ENCODE results near the gene LUZP2.

LUZP2 gene

DNA sequence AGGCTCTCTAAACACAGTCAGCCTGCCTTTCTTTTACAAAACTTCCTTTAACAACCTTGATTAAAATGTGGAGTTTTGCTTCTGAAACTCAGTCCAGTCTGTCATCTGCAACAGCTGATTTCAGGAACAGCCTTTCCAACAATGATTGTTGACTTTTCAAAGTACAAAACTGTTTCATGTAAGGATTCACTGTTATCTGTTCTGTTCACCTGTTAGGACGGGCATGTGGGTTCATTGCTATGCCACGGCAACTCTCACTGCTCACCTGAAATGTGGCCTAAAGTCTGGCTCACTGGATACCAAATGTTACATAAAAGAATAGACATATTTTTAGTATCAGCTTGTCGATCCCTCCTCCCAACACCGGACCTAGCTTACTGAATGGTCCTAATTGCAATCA is 242.8 kb downstream of the LUZP2 start:
- DNase-seq: no peak
- TF ChIP-seq POLR2A (IDR thresholded peaks at IDR 0.05; ENCODE audit: low read length) (no peak), GATA1 (IDR thresholded peaks at IDR 0.05; ENCODE audit: low read depth, low read length) (no peak)

DNA sequence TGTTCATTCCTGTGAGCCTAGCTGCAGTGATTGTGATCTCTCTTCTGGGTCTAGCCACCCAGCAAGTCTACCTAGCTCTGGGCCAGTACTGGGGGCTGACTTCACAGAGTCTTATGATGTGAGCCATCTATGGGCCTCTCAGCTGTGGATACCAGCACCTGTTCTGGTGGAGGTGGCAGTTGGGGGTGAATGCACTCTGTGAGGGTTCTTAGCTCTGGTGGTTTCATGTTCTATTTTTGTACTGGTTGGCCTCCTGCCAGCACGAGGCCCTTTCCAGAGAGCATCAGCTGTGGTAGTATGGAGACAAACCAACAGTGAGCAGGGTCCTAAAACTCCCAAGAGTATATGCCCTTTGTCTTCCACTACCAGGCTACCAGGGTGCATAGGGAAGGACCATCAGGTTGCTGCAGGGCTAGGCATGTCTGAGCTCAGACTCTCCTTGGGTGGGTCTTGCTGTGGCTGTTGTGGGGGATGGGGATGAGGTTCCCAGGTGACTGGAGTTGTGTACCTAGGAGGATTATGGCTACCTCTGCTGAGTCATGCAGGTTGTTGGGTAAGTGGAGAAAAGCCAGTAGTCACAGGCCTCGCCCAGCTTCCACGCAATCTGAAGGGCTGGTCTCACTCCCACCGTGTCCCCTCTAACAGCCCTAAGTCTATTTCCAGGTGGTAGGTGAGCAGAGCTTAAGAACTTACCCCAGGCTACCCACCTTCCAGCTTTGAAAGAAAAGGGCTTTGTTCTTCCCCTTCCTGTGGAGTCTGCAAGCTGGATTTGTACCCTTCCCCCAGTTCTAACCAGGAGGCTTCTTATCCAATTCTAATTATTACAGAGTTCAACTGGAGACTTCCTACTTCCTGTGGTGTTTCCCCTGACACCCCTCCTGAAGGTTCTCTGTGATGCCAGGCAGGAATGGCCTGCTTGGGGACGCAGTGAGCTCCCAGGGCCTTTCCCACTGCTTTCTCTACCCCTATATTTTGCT is 250.7 kb downstream of the LUZP2 start:
- no peak for DNase-seq
- TF ChIP-seq POLR2A (IDR thresholded peaks at IDR 0.05; ENCODE audit: low read length) (no peak), GATA1 (IDR thresholded peaks at IDR 0.05; ENCODE audit: low read depth, low read length) (no peak)

DNA sequence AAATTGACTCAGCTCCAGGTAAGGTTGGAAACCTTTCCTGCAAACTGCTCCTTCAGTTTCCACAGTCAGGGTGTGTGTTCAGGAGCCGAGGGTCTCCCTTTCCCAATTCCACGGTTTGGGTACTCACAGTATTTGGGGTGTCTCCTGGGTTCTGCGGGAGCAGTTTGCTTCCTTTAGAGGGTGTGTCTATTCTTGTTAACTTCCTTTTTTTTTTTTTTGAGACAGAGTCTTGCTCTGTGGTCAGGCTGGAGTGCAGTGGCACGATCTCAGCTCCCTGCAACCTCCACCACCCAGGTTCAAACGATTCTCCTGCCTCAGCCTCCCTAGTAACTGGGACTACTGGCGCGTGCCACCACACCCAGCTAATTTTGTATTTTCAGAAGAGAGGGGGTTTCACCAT is 251.4 kb downstream of the LUZP2 start:
- DNase-seq: no peak
- TF ChIP-seq GATA1 (IDR thresholded peaks at IDR 0.05; ENCODE audit: low read depth, low read length): no peak
- no peak for TF ChIP-seq POLR2A (IDR thresholded peaks at IDR 0.05; ENCODE audit: low read length)

DNA sequence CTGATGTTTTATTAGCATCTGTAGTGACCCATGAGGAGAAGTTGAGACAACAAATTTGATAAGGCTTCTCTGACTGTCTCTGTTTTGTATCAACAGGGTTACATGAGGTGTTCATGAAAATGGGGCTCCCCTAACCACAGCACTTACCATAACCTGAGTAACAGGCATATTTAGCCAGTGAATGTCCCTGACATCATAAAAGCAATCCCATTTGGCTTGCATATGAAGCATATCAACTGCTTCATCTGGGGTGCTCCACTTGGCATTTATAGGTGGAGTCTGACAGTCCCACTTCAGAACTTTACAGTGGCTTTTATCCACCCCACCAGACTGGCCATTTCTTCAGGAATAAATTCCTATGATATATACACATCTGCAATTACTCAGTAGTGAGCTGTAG is 257.6 kb downstream of the LUZP2 start:
- TF ChIP-seq POLR2A (IDR thresholded peaks at IDR 0.05; ENCODE audit: low read length): no peak
- TF ChIP-seq GATA1 (IDR thresholded peaks at IDR 0.05; ENCODE audit: low read depth, low read length): no peak
- no peak for DNase-seq

DNA sequence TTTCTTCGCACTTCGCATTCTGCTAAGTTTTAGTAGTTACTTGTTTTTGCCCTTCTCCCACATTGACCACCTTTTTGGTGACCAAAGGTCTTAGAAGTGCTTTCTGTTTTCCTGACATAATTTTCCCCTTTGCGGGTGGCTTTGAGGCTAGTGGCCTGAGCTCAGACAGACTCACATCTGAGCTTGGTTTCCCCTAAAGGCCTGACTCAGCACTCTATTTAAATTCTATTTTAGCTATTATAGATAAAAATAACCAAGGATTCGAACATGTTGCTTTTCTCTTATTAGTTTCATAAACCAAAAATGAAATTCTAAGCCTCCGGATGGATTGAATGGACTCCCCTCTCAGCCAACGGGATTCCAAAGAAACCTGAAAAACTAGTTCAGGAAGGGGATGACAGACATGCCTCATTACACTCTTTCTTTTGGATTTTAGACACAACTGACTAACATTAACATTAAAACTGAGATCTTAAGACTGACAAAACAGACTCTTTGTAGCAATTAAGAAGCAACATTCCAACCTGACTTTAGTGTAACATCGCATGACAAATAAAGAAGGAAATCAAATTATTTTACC is 258.5 kb downstream of the LUZP2 start:
- TF ChIP-seq GATA1 (IDR thresholded peaks at IDR 0.05; ENCODE audit: low read depth, low read length) (no peak), POLR2A (IDR thresholded peaks at IDR 0.05; ENCODE audit: low read length) (no peak)
- DNase-seq: no peak

DNA sequence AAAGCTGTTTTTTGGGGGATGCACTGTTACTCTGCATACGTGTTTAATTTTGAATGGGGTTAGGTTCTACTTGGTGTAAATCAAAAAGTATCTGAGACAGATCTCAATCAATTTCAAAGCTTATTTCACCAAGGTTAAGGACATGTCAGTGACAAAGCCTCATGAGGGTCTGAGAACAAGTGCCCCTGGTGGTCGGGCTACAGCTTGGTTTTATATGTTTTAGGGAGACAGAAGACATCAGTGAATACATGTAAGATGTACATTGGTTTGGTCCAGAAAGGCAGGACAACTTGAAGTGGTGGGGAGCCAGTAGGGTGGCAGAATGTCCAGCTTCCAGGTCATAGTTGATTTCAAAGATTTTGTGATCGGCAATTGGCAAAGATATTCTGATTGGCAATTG is 262.9 kb downstream of the LUZP2 start:
- no peak for DNase-seq
- no peak for TF ChIP-seq GATA1 (IDR thresholded peaks at IDR 0.05; ENCODE audit: low read depth, low read length)

DNA sequence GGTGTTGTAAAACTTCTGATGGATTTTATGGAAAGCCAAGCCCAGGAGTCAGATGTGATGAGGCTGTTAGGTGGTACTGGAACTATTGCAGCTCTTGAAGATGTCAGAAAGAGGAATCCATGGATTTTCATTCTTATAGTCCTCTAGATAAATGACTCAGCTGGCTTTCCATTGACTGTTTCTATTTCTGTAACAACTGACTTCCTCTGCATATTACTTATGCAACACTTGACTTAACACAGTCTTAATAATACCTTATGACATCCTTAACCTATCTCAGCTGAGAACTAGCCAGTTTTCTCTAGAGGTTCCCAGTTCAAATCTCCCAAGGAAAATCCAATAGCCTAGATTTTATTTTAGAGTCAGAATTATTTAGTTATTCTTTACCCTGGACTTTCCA is 263.8 kb downstream of the LUZP2 start:
- TF ChIP-seq GATA1 (IDR thresholded peaks at IDR 0.05; ENCODE audit: low read depth, low read length): no peak
- no peak for TF ChIP-seq POLR2A (IDR thresholded peaks at IDR 0.05; ENCODE audit: low read length)

DNA sequence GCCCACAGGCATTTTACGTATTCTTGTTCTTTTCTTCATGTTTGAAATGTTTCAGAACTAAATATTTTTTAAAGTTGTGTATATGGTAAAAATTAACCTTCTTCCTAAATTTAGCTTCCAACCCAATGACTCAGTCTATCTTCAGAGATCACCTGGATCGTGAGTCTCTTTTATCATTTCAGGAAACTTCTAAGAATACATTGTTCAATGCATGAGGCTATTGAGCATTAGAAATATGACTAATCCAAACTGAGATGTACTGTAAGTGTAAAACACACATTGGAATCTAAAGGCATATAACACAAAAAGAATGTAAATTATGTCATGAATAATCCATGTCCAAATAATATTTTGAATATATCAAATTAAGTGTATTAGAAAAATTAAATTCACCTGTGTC is 265.2 kb downstream of the LUZP2 start:
- DNase-seq: no peak
- TF ChIP-seq POLR2A (IDR thresholded peaks at IDR 0.05; ENCODE audit: low read length) (no peak), GATA1 (IDR thresholded peaks at IDR 0.05; ENCODE audit: low read depth, low read length) (no peak)

More for the DNA sequence above, 263.8 kb downstream of the LUZP2 start:
- no peak for DNase-seq

DNA sequence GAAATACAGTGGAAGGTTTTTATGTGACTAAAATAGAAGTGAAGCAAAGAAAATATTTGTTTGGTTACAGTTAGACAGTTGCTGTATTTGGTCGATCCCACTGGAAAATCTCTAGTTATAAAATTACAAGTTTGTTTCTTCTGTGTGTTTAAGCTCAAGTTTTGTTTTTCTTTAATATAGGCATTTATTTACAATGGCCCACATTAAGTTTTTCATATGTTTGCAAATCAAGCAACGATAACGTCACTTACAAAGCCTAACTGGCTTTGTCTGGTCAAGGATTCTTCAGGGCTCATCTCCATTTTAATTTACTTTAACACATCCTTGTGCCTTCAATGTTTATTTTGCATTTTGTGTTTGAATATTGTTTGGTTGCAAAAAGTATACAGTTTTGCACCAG is 270.6 kb downstream of the LUZP2 start:
- TF ChIP-seq POLR2A (IDR thresholded peaks at IDR 0.05; ENCODE audit: low read length): no peak
- no peak for TF ChIP-seq GATA1 (IDR thresholded peaks at IDR 0.05; ENCODE audit: low read depth, low read length)

DNA sequence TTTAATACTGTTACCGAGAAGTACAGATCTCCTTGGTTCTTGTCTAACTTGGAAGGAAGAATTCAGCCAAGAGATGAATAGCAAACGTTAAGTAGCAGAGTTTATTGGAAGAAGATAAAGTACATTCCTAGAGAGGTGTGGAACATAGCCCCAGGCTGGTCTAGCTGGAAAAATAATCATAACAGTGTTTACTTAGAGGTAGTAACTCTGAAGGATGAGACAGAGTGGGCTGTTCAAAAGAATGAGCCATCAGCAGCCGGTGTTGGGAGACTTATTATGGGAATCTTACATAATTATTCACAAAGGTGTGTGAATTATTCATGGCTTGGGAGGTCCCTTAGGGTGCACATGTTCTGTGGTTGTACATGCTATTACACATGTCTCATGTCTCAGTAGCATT is 276.5 kb downstream of the LUZP2 start:
- DNase-seq: no peak
- TF ChIP-seq POLR2A (IDR thresholded peaks at IDR 0.05; ENCODE audit: low read length) (no peak), GATA1 (IDR thresholded peaks at IDR 0.05; ENCODE audit: low read depth, low read length) (no peak)

More for the DNA sequence above, 270.6 kb downstream of the LUZP2 start:
- DNase-seq: no peak

DNA sequence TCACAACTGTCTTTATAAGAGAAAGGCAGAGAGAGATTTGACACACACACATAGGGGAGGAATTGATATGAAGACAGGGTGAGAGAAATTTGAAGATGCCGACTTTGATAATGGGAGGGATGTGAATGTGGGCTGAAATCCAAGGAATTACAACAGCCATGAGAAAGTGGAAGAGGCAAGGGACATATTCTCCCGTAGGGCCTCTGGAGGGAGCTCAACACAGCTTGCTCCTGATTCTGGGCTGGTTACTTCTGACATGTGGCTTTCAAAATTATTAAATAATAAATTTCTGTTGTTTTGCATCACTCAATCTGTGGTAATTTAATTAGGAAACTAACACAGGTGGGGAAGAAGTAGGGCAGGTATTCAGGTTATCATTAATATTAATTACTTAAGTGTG is 282.9 kb downstream of the LUZP2 start:
- TF ChIP-seq POLR2A (IDR thresholded peaks at IDR 0.05; ENCODE audit: low read length) (no peak), GATA1 (IDR thresholded peaks at IDR 0.05; ENCODE audit: low read depth, low read length) (no peak)
- DNase-seq: no peak

DNA sequence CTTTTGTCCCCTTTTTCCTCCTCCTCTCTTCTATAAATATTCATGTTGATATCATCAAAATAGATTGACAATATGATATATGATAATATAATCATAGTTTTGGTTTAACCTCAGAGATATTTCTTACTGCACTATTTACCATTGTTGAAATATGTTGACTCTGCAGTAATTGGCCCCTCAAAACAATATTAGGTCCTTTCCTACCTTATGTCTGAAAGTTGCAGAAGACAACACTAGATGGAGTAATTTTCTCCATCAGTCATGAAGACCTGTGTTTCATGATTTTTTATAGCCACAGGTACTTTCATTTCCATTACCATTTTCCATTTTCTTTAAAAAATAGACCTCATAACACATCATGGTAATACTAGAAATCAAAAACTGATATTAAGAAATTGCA is 284.4 kb downstream of the LUZP2 start:
- DNase-seq: no peak
- TF ChIP-seq POLR2A (IDR thresholded peaks at IDR 0.05; ENCODE audit: low read length) (no peak), GATA1 (IDR thresholded peaks at IDR 0.05; ENCODE audit: low read depth, low read length) (no peak)

DNA sequence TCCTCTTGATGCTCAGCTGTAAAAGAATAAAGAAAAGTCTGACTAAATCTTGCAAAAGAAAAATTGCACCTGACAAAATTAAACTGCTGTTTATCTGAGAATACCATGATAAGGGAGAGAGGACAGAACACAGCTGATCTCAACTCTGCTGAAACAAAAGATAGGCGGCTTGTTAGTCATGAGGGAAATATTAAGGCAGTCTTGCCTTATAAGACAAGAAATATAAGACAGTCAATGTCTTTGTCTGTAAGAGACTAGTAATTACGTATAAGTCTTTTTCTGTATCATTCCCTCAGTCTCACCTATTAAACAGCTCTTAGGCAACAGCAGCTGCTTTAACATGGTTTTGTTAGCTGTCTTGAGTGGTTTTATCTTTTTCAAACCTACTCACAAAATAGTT is 296.6 kb downstream of the LUZP2 start:
- TF ChIP-seq GATA1 (IDR thresholded peaks at IDR 0.05; ENCODE audit: low read depth, low read length): no peak

DNA sequence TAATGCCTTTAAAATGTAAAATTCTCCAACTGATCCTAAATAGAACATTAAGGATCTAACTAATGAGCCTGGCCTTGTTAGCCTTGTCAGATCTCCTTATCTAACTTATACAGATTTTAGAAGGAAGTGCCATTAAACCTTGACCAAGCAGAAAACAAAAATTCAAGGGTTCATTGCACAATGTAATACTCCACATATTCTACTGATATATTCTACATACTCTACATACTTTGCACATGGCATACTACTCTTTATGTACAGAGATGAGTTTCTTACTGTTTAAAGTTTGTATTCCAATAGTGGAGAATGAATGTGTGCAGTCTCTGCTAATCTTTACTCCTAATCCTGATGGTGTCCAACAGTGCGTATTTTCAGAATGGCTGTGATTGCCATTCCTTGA is 297.2 kb downstream of the LUZP2 start:
- TF ChIP-seq POLR2A (IDR thresholded peaks at IDR 0.05; ENCODE audit: low read length) (no peak), GATA1 (IDR thresholded peaks at IDR 0.05; ENCODE audit: low read depth, low read length) (no peak)
- DNase-seq: no peak

More for the DNA sequence above, 296.6 kb downstream of the LUZP2 start:
- DNase-seq: no peak

DNA sequence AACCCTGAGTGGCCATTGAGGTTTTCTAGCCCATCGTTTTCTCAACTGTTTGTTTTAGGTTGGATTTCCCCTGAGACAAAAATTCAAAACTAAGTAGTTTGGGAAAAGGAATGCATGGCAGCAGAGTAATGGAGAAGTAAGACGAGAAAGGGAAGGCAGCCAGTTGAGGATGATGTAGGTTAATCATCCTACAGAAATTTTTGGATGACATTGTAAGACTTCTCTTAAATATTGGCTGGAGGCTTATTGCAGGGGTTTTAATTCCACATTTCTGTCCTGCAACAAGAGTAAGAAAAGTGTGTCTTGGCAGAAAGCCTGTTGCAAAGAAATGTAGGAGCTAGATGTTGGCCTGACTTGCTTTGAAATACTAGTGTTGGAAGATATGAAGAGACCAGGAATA is 308.8 kb downstream of the LUZP2 start:
- DNase-seq: no peak
- no peak for TF ChIP-seq POLR2A (IDR thresholded peaks at IDR 0.05; ENCODE audit: low read length)
